ENCODE measurements around the gene DCLRE1B. TPM values are rescaled to one million over a fixed set of nuclear protein-coding genes. Genes with fewer than 3 reads are reported as not detected.

DCLRE1B gene
- total RNA-seq, 1 donor from 2014 or later: 2.7 TPM

- peak; percentile 91 for DNase-seq (ENCODE audit: low read depth)
These were observed 17.5 kb upstream of the DCLRE1B start, which contains the start of gene BCL2L15 for GRCh38 chr1:113887402-113888175. Gene BCL2L15, minus strand, starts transcription at chr1:113887581. Its CDS starts 206 bp downstream, at chr1:113887375.

GRCh38 chr1:113890816-113891215, 14.3 kb upstream of the DCLRE1B start:
- DNase-seq (ENCODE audit: low read depth): no peak

GRCh38 chr1:113891631-113892220, 13.4 kb upstream of the DCLRE1B start:
- DNase-seq (ENCODE audit: low read depth): no peak

- DNase-seq (ENCODE audit: low read depth): no peak
These were observed 11.9 kb upstream of the DCLRE1B start for GRCh38 chr1:113893267-113893666.

GRCh38 chr1:113895098-113895497, 10.0 kb upstream of the DCLRE1B start:
- no peak for DNase-seq (ENCODE audit: low read depth)

GRCh38 chr1:113895961-113896360, 9.2 kb upstream of the DCLRE1B start:
- no peak for DNase-seq (ENCODE audit: low read depth)

GRCh38 chr1:113898241-113898814, 6.8 kb upstream of the DCLRE1B start:
- no peak for DNase-seq (ENCODE audit: low read depth)

GRCh38 chr1:113899111-113899510, 6.0 kb upstream of the DCLRE1B start:
- DNase-seq (ENCODE audit: low read depth): no peak

- DNase-seq (ENCODE audit: low read depth): no peak
These were observed 3.9 kb upstream of the DCLRE1B start for GRCh38 chr1:113901191-113901590.

GRCh38 chr1:113903501-113904292, 1.4 kb upstream of the DCLRE1B start:
- DNase-seq (ENCODE audit: low read depth): no peak

GRCh38 chr1:113904293-113904673, 843 bp upstream of the DCLRE1B start:
- DNase-seq (ENCODE audit: low read depth): no peak

GRCh38 chr1:113905435-113905861, 322 bp downstream of the DCLRE1B start:
- DNase-seq (ENCODE audit: low read depth): no peak

- DNase-seq (ENCODE audit: low read depth): peak; percentile 63
These were observed 7.6 kb downstream of the DCLRE1B start for GRCh38 chr1:113912594-113913311.

- no peak for DNase-seq (ENCODE audit: low read depth)
These were observed 8.2 kb downstream of the DCLRE1B start for GRCh38 chr1:113913312-113913668.

- DNase-seq (ENCODE audit: low read depth): no peak
These were observed 8.9 kb downstream of the DCLRE1B start for GRCh38 chr1:113913887-113914664.

- no peak for DNase-seq (ENCODE audit: low read depth)
These were observed 11.8 kb downstream of the DCLRE1B start for GRCh38 chr1:113916974-113917373.

GRCh38 chr1:113917400-113918082, 12.4 kb downstream of the DCLRE1B start:
- DNase-seq (ENCODE audit: low read depth): peak; percentile 54

- DNase-seq (ENCODE audit: low read depth): no peak
These were observed 13.1 kb downstream of the DCLRE1B start for GRCh38 chr1:113918243-113918642.

GRCh38 chr1:113922957-113923356, 17.8 kb downstream of the DCLRE1B start:
- DNase-seq (ENCODE audit: low read depth): no peak

GRCh38 chr1:113924473-113924872, 19.3 kb downstream of the DCLRE1B start:
- no peak for DNase-seq (ENCODE audit: low read depth)

Measured in renal cortical epithelial cell (primary cell).